ENCODE measurements around the gene LAMA3.

- no peak for TF ChIP-seq POLR2A (IDR thresholded peaks at IDR 0.05)
- TF ChIP-seq CTCF (IDR thresholded peaks at IDR 0.05), result no peak
These were observed 26.7 kb upstream of the LAMA3 start, which contains the start of gene ANKRD29 for GRCh38 chr18:23662309-23663263.

Measured in adrenal gland (tissue), 5 donors.